ENCODE data around the gene NEDD8. TPM values are rescaled to one million over a fixed set of nuclear protein-coding genes. Genes with fewer than 3 reads are reported as not detected.

The NEDD8 gene
- total and polyA plus RNA-seq, 2 experiments from 2014 or later: 130 to 418 TPM

DNA sequence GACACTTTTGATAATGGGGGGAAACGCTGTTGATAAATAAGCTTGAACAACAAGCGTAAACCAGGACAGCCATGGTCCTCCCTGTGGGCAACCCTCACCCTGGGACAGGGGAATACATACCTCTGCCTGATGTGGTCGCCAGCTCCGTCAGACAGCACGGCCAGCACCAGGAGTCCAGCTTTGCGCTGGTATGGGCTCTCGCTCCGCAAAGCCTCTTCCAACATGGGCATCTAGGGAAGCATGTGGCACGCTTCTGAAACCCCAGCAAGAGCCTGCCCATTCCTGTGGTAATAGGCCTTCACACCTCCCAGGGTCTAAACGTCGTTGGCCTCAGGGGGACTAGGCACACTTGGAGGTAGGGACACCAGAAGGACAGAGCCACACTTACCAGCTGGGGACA lies 46.4 kb downstream of the NEDD8 start:
- no peak for TF ChIP-seq EZH2 (IDR thresholded peaks at IDR 0.05; ENCODE audit: low read depth, unreplicated experiment)
- Histone ChIP-seq H3K4me2 (no peak overlapping the region), H3K36me3 (ENCODE audit: insufficient read depth) (no peaks in the 10 kb centered on the region; the same call in 1 of the 2 replicates), H4K20me1 (replicated peaks; ENCODE audit: insufficient read depth) (peaks cover 6% of the 10 kb centered on the region), H3K79me2 (replicated peaks; ENCODE audit: insufficient read depth) (peaks cover 13% of the 10 kb centered on the region; the same call in 1 of the 2 replicates), H3K27ac (ENCODE audit: low read depth) (no peak overlapping the region), H3K27me3 (ENCODE audit: insufficient read depth) (no peaks in the 10 kb centered on the region), H3K4me1 (ENCODE audit: insufficient read depth) (peaks cover 10% of the 10 kb centered on the region), H3K4me3 (no peak overlapping the region), H3F3A (replicated peaks; ENCODE audit: low read depth) (no peaks in the 10 kb centered on the region; the same call in 1 of the 2 replicates), H3K9me2 (ENCODE audit: insufficient read depth) (no peaks in the 10 kb centered on the region), H2AFZ (no peak overlapping the region)
- Mint-ChIP-seq H3K36me3 (ENCODE audit: low read depth) (peaks cover 71% of the 10 kb centered on the region), H3K9me3 (peaks cover 3% of the 10 kb centered on the region; the same call in 2 of the 3 replicates), H3K27me3 (ENCODE audit: insufficient read depth, low read depth, poor library complexity) (peaks cover 30% of the 10 kb centered on the region), H3K4me1 (peaks cover 17% of the 10 kb centered on the region), H3K4me3 (no peak overlapping the region), H3K27ac (no peak overlapping the region)
- DNase-seq (ENCODE audit: low spot score) (no peak), ATAC-seq (no peak)

DNA sequence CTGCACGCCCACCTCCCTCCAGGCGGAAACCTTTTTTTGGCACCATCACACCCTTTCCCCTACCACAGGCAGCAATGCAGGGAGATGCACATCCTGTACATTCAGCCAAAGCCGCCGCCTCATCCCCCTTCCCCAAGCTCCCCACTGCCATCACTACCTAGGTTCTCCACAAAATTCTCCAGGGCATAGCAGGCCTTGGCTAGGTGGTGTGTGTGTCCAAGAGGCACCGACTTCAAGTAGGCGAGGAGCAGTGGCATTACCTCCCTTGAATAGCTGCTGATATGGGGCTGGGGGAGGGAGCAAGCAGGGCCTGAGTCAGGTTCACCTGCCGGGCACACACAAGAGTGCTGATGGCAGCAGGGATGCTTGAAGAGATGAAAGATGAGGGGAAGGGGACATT lies 47.1 kb downstream of the NEDD8 start:
- no peaks in the 10 kb centered on the region for H3K27me3 ChIP-seq (ENCODE audit: insufficient read depth)
- peaks cover 28% of the 10 kb centered on the region for H3K27me3 Mint-ChIP-seq (ENCODE audit: insufficient read depth, low read depth, poor library complexity)
- peaks cover 6% of the 10 kb centered on the region for H4K20me1 ChIP-seq (replicated peaks; ENCODE audit: insufficient read depth)
- H3K27ac ChIP-seq (ENCODE audit: low read depth): no peak overlapping the region
- no peak overlapping the region for H2AFZ ChIP-seq
- peaks cover 10% of the 10 kb centered on the region for H3K4me1 ChIP-seq (ENCODE audit: insufficient read depth)
- no peaks in the 10 kb centered on the region; the same call in 1 of the 2 replicates for H3F3A ChIP-seq (replicated peaks; ENCODE audit: low read depth)
- H3K79me2 ChIP-seq (replicated peaks; ENCODE audit: insufficient read depth): peaks cover 13% of the 10 kb centered on the region; the same call in 1 of the 2 replicates
- no peak overlapping the region for H3K4me2 ChIP-seq
- peaks cover 76% of the 10 kb centered on the region for H3K36me3 Mint-ChIP-seq (ENCODE audit: low read depth)
- no peak overlapping the region for H3K4me3 ChIP-seq
- no peaks in the 10 kb centered on the region; the same call in 1 of the 2 replicates for H3K36me3 ChIP-seq (ENCODE audit: insufficient read depth)
- TF ChIP-seq JUNB (IDR thresholded peaks at IDR 0.05; ENCODE audit: unreplicated experiment) (no peak), CREB1 (CRISPR knock-in tag; IDR thresholded peaks at IDR 0.05; ENCODE audit: low read depth) (no peak), ZNF114 (CRISPR knock-in tag; IDR thresholded peaks at IDR 0.05) (no peak), STAT1 (IDR thresholded peaks at IDR 0.05; ENCODE audit: unreplicated experiment) (no peak), EZH2 (IDR thresholded peaks at IDR 0.05; ENCODE audit: low read depth, unreplicated experiment) (no peak), NANOG (IDR thresholded peaks at IDR 0.05; ENCODE audit: borderline replicate concordance) (no peak)
- TF ChIP-seq, protein P1, sequence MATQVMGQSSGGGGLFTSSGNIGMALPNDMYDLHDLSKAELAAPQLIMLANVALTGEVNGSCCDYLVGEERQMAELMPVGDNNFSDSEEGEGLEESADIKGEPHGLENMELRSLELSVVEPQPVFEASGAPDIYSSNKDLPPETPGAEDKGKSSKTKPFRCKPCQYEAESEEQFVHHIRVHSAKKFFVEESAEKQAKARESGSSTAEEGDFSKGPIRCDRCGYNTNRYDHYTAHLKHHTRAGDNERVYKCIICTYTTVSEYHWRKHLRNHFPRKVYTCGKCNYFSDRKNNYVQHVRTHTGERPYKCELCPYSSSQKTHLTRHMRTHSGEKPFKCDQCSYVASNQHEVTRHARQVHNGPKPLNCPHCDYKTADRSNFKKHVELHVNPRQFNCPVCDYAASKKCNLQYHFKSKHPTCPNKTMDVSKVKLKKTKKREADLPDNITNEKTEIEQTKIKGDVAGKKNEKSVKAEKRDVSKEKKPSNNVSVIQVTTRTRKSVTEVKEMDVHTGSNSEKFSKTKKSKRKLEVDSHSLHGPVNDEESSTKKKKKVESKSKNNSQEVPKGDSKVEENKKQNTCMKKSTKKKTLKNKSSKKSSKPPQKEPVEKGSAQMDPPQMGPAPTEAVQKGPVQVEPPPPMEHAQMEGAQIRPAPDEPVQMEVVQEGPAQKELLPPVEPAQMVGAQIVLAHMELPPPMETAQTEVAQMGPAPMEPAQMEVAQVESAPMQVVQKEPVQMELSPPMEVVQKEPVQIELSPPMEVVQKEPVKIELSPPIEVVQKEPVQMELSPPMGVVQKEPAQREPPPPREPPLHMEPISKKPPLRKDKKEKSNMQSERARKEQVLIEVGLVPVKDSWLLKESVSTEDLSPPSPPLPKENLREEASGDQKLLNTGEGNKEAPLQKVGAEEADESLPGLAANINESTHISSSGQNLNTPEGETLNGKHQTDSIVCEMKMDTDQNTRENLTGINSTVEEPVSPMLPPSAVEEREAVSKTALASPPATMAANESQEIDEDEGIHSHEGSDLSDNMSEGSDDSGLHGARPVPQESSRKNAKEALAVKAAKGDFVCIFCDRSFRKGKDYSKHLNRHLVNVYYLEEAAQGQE (IDR thresholded peaks at IDR 0.05; ENCODE audit: unreplicated experiment): no peak
- TF ChIP-seq, protein P2, sequence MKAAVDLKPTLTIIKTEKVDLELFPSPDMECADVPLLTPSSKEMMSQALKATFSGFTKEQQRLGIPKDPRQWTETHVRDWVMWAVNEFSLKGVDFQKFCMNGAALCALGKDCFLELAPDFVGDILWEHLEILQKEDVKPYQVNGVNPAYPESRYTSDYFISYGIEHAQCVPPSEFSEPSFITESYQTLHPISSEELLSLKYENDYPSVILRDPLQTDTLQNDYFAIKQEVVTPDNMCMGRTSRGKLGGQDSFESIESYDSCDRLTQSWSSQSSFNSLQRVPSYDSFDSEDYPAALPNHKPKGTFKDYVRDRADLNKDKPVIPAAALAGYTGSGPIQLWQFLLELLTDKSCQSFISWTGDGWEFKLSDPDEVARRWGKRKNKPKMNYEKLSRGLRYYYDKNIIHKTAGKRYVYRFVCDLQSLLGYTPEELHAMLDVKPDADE (IDR thresholded peaks at IDR 0.05): no peak
- TF ChIP-seq, protein P3, sequence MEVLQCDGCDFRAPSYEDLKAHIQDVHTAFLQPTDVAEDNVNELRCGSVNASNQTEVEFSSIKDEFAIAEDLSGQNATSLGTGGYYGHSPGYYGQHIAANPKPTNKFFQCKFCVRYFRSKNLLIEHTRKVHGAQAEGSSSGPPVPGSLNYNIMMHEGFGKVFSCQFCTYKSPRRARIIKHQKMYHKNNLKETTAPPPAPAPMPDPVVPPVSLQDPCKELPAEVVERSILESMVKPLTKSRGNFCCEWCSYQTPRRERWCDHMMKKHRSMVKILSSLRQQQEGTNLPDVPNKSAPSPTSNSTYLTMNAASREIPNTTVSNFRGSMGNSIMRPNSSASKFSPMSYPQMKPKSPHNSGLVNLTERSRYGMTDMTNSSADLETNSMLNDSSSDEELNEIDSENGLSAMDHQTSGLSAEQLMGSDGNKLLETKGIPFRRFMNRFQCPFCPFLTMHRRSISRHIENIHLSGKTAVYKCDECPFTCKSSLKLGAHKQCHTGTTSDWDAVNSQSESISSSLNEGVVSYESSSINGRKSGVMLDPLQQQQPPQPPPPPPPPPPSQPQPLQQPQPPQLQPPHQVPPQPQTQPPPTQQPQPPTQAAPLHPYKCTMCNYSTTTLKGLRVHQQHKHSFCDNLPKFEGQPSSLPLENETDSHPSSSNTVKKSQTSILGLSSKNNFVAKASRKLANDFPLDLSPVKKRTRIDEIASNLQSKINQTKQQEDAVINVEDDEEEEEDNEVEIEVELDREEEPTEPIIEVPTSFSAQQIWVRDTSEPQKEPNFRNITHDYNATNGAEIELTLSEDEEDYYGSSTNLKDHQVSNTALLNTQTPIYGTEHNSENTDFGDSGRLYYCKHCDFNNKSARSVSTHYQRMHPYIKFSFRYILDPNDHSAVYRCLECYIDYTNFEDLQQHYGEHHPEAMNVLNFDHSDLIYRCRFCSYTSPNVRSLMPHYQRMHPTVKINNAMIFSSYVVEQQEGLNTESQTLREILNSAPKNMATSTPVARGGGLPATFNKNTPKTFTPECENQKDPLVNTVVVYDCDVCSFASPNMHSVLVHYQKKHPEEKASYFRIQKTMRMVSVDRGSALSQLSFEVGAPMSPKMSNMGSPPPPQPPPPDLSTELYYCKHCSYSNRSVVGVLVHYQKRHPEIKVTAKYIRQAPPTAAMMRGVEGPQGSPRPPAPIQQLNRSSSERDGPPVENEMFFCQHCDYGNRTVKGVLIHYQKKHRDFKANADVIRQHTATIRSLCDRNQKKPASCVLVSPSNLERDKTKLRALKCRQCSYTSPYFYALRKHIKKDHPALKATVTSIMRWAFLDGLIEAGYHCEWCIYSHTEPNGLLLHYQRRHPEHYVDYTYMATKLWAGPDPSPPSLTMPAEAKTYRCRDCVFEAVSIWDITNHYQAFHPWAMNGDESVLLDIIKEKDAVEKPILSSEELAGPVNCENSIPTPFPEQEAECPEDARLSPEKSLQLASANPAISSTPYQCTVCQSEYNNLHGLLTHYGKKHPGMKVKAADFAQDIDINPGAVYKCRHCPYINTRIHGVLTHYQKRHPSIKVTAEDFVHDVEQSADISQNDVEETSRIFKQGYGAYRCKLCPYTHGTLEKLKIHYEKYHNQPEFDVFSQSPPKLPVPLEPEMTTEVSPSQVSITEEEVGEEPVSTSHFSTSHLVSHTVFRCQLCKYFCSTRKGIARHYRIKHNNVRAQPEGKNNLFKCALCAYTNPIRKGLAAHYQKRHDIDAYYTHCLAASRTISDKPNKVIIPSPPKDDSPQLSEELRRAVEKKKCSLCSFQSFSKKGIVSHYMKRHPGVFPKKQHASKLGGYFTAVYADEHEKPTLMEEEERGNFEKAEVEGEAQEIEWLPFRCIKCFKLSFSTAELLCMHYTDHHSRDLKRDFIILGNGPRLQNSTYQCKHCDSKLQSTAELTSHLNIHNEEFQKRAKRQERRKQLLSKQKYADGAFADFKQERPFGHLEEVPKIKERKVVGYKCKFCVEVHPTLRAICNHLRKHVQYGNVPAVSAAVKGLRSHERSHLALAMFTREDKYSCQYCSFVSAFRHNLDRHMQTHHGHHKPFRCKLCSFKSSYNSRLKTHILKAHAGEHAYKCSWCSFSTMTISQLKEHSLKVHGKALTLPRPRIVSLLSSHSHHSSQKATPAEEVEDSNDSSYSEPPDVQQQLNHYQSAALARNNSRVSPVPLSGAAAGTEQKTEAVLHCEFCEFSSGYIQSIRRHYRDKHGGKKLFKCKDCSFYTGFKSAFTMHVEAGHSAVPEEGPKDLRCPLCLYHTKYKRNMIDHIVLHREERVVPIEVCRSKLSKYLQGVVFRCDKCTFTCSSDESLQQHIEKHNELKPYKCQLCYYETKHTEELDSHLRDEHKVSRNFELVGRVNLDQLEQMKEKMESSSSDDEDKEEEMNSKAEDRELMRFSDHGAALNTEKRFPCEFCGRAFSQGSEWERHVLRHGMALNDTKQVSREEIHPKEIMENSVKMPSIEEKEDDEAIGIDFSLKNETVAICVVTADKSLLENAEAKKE (CRISPR knock-in tag; IDR thresholded peaks at IDR 0.05): no peak
- DNase-seq (ENCODE audit: low spot score): no peak
- no peak overlapping the region for H3K4me3 Mint-ChIP-seq
- no peak for ATAC-seq
- H3K9me2 ChIP-seq (ENCODE audit: insufficient read depth): no peaks in the 10 kb centered on the region
- peaks cover 3% of the 10 kb centered on the region; the same call in 2 of the 3 replicates for H3K9me3 Mint-ChIP-seq
- peaks cover 17% of the 10 kb centered on the region for H3K4me1 Mint-ChIP-seq
- no peak overlapping the region for H3K27ac Mint-ChIP-seq

Data from GM23338 (cell line).